HEK293T (cell line): Measurements from ENCODE around the gene ATG101.

Experiments
- FOXK2 ChIP-seq: fragments of 450-650 bp; IDR thresholded peaks from 2 replicates; pipeline ENCODE4 v1.6.1; 2016; ENCODE audit warnings: mild to moderate bottlenecking
- PKNOX1 ChIP-seq: fragments of 450-650 bp; IDR thresholded peaks from 2 replicates; pipeline ENCODE4 v1.6.1; 2016

GRCh38 chr12:52093346-52093745 is 23.6 kb downstream of the ATG101 start:
- TF ChIP-seq FOXK2 (no peak), PKNOX1 (no peak)
